SK-N-DZ (cell line): ENCODE measurements around the gene UVRAG.

Experiments
- DNase-seq: peaks from one replicate; pipeline ENCODE4 v3.0.0-alpha.2; 2015; ENCODE audit warnings: low spot score

The UVRAG gene

DNA sequence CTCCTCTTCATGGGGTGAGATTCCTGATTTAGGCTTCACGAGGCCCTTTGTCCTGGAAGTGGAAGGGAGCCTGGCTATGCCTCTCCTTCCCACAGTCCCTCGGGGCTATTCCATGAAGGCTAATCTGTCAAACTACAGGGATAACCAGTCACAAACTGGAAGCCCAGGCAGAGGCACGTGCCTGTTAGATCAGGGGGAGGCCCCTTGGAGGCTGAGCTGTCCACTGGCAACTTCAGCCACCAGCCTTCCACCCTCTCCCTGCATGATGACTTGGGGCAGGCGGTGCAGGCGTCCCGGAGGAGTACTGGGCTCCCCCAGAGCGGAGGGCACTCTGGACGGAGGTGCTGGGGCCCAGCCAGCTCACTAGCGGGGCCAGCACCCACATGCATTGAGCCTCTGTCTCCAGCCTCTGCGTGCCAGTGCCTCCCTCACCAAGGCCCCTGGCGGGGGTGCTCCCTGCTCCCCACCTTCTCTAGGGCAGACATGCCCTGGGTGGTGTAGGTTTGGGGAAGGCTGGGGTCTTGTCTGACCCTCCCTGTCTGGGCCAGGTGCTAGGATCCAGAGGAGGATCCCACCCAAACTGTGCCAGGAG, 348.4 kb downstream of the UVRAG start:
- DNase-seq, result no peak

DNA sequence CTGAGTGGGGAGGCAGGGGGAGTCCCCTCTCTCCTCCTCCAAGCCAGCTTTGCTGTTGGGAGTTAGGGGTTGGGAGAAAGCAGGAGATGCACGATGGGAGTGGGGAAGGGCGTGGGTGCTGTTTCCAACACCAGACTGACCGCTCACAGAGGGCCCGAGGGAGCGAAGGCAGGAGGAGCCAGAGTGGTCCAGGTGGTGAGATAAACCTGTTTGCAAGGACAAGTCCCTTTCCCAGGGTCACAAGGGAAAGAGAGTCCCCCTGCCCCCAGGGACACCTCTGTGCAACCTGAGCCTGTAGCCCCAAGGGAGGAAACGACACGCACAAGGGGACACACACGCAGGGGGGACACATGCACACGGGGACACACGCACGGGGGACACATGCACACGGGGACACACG, 349.1 kb downstream of the UVRAG start:
- DNase-seq, result no peak

GRCh38 chr11:76164861-76165751, 350.1 kb downstream of the UVRAG start:
- DNase-seq, result no peak

DNA sequence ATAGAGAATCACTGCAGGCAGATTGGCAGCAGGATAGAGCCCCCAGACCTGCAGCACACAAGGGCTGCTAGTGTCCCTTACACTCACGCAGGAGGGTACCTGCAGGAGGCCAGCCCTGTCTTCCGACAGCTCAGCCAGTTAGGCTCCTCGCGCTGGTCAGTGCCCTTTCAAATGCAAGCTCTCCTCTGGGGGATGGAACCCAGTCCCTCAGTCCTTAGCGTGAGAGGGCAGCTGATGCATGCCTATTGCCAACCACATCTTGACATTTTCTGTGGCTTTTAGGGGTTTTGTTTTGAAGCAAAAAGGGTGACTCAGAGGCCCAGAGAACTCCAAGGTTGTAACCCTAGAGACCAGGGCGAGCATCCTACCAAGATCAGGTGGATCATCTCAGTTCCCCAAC, 351.3 kb downstream of the UVRAG start:
- no peak for DNase-seq

GRCh38 chr11:76167590-76167989, 352.6 kb downstream of the UVRAG start:
- no peak for DNase-seq

DNA sequence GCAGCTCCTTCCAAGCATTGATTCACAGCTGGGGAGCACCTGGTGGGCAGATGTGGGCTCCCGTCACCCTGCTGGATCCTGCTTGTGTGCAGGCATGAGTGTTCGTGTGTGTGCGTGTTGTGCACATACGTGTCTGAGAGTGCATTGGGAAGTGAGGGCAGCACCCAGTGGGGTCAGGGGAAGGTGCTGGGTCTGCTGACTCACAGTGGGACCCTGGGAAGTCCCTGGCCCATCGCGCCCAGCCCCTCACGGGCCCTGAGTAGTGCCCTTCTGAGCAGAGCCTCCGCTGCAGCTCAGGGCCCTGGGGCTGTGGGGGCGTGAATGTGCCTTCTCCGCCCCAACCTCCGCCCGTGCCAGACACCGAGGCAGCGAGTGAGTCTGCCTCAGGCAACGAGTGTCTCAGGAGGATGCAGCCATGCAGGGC, 354.5 kb downstream of the UVRAG start:
- DNase-seq, result no peak

DNA sequence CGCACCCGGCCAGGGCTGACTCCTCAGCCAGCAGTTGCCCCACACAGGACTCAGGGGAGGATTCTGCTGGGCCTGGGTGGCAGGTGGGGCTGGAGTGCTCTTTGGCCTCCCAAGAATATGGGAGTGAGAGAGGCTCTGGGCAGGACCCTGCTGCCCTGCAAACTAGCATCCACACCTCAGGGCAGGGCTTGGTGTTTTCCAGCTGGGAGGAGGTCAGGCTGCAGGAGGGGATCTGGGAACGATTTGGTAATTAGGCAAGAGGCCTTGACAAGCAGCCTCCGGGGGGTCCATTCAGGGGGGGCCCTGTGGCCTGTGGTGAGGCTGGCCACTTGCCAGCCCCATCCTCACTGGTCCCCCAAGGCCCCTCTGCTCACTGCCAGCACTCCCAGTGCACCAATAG, 355.5 kb downstream of the UVRAG start:
- no peak for DNase-seq

GRCh38 chr11:76172583-76172982, 357.6 kb downstream of the UVRAG start:
- no peak for DNase-seq

DNA sequence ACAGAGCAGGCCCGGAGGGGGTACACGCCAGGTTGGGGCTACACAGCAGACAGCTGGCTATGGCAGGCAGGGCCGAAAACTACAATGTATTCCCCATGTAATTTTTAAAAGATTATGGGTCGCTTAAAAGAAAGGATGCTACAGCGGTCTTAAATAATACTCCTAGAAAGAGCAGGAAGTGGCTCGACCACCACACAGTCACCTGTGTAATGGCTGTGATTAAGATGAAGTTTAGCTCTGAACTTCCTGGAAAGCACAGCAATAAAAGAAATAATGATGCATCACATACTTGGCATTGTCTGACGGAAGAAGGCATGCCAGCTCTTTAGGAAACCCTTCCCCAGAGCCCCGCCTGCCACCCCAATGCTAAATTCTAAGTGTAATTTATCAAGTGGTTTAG, 358.7 kb downstream of the UVRAG start:
- no peak for DNase-seq

DNA sequence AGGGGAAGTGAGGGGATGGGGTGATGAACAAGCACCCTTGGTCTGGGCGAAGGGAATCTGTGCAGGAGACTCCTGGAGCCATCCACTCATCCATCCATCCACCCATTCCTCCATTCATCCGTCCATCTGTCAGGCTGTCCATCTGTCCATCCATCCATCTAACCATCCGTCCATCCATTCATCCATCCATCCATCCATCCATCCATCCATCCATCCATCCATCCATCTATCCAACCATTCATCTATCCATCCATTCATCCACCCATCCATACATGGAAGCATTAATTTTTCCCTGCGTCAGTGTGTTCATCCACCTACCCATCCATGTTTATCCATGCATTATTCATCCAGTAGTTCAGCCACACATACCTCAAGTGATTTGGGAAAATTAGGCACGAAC, 359.3 kb downstream of the UVRAG start:
- no peak for DNase-seq

- DNase-seq, result no peak
Observed at GRCh38 chr11:76175783-76176182, 360.8 kb downstream of the UVRAG start.

DNA sequence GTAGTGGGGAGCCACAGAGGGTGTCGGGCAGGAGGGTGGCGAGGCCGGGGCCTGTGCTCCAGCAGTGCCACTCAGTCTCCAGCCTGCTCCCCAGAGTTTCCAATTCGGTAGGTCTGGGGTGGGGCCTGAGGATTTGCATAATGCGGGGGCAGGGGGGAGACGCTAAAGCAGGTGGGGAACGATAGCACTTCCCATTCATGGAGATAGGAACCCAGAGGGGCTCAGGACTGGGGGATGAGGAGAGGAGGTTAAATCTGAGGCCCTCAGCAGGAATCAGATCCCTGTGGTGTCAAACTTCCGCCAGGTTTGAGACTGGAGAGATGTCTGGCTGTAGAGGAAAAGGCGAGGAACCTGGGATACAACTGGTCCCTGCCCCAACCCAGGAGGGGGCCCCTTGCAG, 361.5 kb downstream of the UVRAG start:
- DNase-seq, result no peak

GRCh38 chr11:76177250-76177686, 362.3 kb downstream of the UVRAG start:
- DNase-seq, result no peak

- DNase-seq, result no peak
Observed at GRCh38 chr11:76179147-76179546, 364.1 kb downstream of the UVRAG start.

DNA sequence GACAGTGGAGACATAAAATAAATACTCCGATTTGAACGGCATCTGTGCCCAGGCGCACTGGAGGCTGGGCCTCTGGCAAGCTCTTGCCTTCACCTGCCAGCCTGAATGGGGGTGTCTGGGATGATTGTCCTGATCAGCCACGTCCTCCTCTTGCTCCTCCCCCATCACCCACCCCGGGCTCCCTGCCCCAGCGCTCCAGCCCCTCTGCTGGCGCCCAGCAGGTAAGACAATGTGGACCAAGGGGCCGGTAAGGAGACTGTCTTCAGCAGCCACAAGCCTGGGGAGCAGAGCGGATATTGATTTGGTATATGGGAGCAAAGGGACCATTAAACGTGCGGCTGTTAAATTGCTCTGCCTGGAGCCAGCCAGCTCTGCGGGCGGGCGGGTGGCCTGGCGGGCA, 366.4 kb downstream of the UVRAG start:
- DNase-seq, result no peak

GRCh38 chr11:76184551-76184993, 369.6 kb downstream of the UVRAG start:
- DNase-seq, result no peak

DNA sequence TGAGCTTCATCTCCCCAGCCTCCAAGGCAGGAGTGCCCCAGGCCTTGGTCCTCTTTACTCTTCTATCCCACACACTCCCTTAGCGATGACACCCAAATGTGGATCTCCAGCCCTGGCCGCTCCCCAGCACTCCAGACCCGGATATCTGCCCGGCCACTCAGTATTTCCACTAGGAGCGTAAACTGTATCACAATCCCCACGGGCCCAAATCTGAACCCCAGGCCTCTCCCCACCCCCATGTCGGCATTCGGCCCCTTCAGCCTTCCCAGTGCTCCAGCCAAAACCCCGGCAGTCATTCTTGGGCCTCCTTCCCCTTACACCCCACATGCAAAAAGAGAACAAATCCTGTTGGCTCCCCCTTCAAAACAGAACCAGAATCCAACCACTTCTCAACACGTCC, 370.5 kb downstream of the UVRAG start:
- no peak for DNase-seq

- DNase-seq, result peak; percentile 80
Observed at GRCh38 chr11:76185931-76186401, 371.0 kb downstream of the UVRAG start.

DNA sequence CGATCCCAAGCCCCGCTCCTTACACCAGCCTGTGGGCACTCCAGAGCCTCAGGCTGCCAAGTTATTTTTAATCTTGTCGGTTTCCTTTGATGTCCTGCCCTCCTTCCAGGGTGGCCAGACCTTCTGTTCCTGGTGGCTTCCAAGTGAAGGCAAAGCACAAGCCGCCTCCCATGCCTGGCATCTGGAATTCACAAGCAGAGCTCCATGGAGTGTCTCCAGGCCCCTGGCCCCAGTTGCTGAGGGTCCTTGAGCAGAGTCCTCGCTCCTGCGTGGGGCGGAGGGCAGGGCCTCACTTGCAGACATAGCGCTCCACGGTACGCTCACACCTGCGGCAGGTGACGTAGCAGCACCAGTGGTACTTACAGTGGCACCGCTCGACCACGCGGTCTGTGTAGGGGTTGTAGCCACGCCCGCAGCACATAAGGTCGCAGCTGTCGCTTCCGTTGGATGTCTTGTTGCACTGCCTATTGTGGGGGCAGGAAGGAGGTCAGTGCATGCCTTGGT, 371.8 kb downstream of the UVRAG start:
- no peak for DNase-seq

- no peak for DNase-seq
Observed at GRCh38 chr11:76188873-76189272, 373.9 kb downstream of the UVRAG start.

- no peak for DNase-seq
Observed at GRCh38 chr11:76189682-76190081, 374.7 kb downstream of the UVRAG start.

DNA sequence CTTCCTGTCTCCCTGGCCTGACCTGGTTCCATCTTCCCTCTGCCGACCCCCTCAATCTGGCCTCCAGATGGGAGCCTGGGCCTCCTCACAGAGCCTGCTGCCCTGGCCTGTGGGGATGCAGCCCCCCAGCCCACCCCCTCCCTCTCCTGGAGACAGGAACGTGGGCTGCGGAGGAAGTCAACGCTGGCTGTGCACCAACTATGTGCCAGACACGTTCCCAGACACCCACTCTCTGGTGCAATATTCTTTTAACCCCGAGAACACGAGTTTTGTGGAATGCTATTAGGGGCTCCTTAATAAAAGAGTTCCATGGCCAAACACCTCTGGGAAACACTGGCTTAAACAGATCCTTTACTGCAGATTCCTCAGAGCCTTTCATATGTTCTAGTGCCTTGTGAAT, 375.4 kb downstream of the UVRAG start:
- no peak for DNase-seq
